Caki2 (cell line): ENCODE results near the gene OR4K1. TPM values are rescaled to one million over a fixed set of nuclear protein-coding genes. Genes with fewer than 3 reads are reported as not detected.

ENCODE experiments used
- total RNA-seq: library from RNA; depleted of rRNA; stranded (reverse); fragments of >200 nt; shearing (Covaris generic); gene quantifications from 2 replicates; pipeline ENCODE4 v1.2.3, GENCODE V29; 2014; ENCODE audit warnings: low replicate concordance; rRNA removed

OR4K1 gene
- total RNA-seq, 1 experiment from 2014 or later = not detected

Other genes with a start within 250 kb of the OR4K1 start
- not detected in 2 replicates for gene OR11H2, start 217.0 kb upstream of the OR4K1 start, total RNA-seq
- not detected in 2 replicates for gene OR4Q3, start 187.3 kb upstream of the OR4K1 start, total RNA-seq
- not detected in 2 replicates for gene OR4M1, start 157.4 kb upstream of the OR4K1 start, total RNA-seq
- not detected in 2 replicates for gene OR4N2, start 127.1 kb upstream of the OR4K1 start, total RNA-seq
- gene OR4K2, start 55.8 kb upstream of the OR4K1 start, total RNA-seq = not detected in 2 replicates
- gene OR4K5, start 10.3 kb upstream of the OR4K1 start, total RNA-seq = not detected in 2 replicates
- not detected in 2 replicates for gene OR4K15, start 44.7 kb downstream of the OR4K1 start, total RNA-seq
- not detected in 2 replicates for gene OR4Q2, start 71.2 kb downstream of the OR4K1 start, total RNA-seq
- gene OR4K14, start 88.4 kb downstream of the OR4K1 start, total RNA-seq = not detected in 2 replicates
- gene OR4K13, start 105.1 kb downstream of the OR4K1 start, total RNA-seq = not detected in 2 replicates
- not detected in 2 replicates for gene OR4L1, start 129.1 kb downstream of the OR4K1 start, total RNA-seq
- gene OR4K17, start 179.8 kb downstream of the OR4K1 start, total RNA-seq = not detected in 2 replicates
- gene OR4N5, start 207.9 kb downstream of the OR4K1 start, total RNA-seq = not detected in 2 replicates